Stimulated activated CD4-positive, alpha-beta T cell treated with anti-CD3 and anti-CD28 coated beads, Interleukin-2, amount 100 ng/mL, for 24 hours (primary cell): Measurements from ENCODE around the gene PPA1.
"Not testable (repeated sequence)": the region's sequence is repeated elsewhere in the genome, so short reads cannot be mapped to it uniquely, and the experiment has no call there.

Source experiments
- DNase-seq, 2 donors: peaks; one replicate each; pipeline ENCODE4 v3.0.0-alpha.2; 2020

The PPA1 gene

GRCh38 chr10:70166394-70166793, 66.8 kb downstream of the PPA1 start:
- DNase-seq = no peak

- no peak for DNase-seq
Observed at GRCh38 chr10:70164163-70164562, 69.1 kb downstream of the PPA1 start.

GRCh38 chr10:70163448-70163847, 69.8 kb downstream of the PPA1 start:
- no peak for DNase-seq

GRCh38 chr10:70162892-70163201, 70.4 kb downstream of the PPA1 start:
- peak; percentile 67 for DNase-seq

- DNase-seq = no peak
Observed at GRCh38 chr10:70162151-70162891, 70.9 kb downstream of the PPA1 start.

- DNase-seq = no peak
Observed at GRCh38 chr10:70160798-70161197, 72.4 kb downstream of the PPA1 start.

GRCh38 chr10:70159366-70159765, 73.9 kb downstream of the PPA1 start:
- DNase-seq = not testable (repeated sequence)

- DNase-seq = no peak
Observed at GRCh38 chr10:70158113-70158512, 75.1 kb downstream of the PPA1 start.

GRCh38 chr10:70155255-70155838, 77.9 kb downstream of the PPA1 start:
- DNase-seq = no peak
